Glutamatergic neuron (in vitro differentiated cells): ENCODE data around the gene TXNL4B. TPM values are rescaled to one million over a fixed set of nuclear protein-coding genes. Genes with fewer than 3 reads are reported as not detected.

Experiments
- DNase-seq: peaks from one replicate; pipeline ENCODE4 v3.0.0; 2022
- H3K27ac Mint-ChIP-seq: one replicate; pipeline ENCODE4 v1.8.0; 2020; ENCODE audit warnings: mild to moderate bottlenecking, mixed read lengths, inconsistent platforms; ENCODE audit not compliant: unreplicated experiment
- H3K27me3 Mint-ChIP-seq: one replicate; pipeline ENCODE4 v1.8.0; 2020; ENCODE audit warnings: mild to moderate bottlenecking, moderate library complexity, mixed read lengths, inconsistent platforms; ENCODE audit not compliant: unreplicated experiment
- H3K36me3 Mint-ChIP-seq: one replicate; pipeline ENCODE4 v1.8.0; 2020; ENCODE audit warnings: mild to moderate bottlenecking, mixed read lengths, inconsistent platforms; ENCODE audit not compliant: unreplicated experiment
- H3K4me1 Mint-ChIP-seq: one replicate; pipeline ENCODE4 v1.8.0; 2020; ENCODE audit warnings: mild to moderate bottlenecking, low read depth, mixed read lengths, inconsistent platforms; ENCODE audit not compliant: unreplicated experiment
- H3K4me3 Mint-ChIP-seq: one replicate; pipeline ENCODE4 v1.8.0; 2020; ENCODE audit warnings: mild to moderate bottlenecking, mixed read lengths, inconsistent platforms; ENCODE audit not compliant: unreplicated experiment
- H3K9me3 Mint-ChIP-seq: one replicate; pipeline ENCODE4 v1.8.0; 2020; ENCODE audit warnings: mild to moderate bottlenecking, moderate library complexity, mixed read lengths, inconsistent platforms; ENCODE audit not compliant: unreplicated experiment
- CTCF ChIP-seq: fragments of 200-600 bp; sonication (generic); IDR thresholded peaks from one replicate; pipeline ENCODE4 v1.5.0; 2021; ENCODE audit not compliant: partially characterized antibody, unreplicated experiment
- total RNA-seq: library from RNA; stranded (reverse); fragmentation: NEBNext Ultra II Directional; extraction: Animal tissue kit (Norgen Biotek cat#: 25700); gene quantifications from one replicate; pipeline ENCODE4 v1.2.1, GENCODE V29; 2021; ENCODE audit not compliant: unreplicated experiment

TXNL4B gene
- total RNA-seq, 1 donor from 2014 or later, result 7.1 TPM

GRCh38 chr16:72128701-72129100, 35.3 kb upstream of the TXNL4B start:
- Mint-ChIP-seq H3K36me3 (peaks cover 4% of the 10 kb centered on the region), H3K4me3 (no peak overlapping the region), H3K27ac (no peak overlapping the region), H3K9me3 (no peaks in the 10 kb centered on the region), H3K4me1 (peaks cover 1% of the 10 kb centered on the region), H3K27me3 (peaks cover 3% of the 10 kb centered on the region)
- TF ChIP-seq CTCF, result no peak
- DNase-seq, result no peak

DNA sequence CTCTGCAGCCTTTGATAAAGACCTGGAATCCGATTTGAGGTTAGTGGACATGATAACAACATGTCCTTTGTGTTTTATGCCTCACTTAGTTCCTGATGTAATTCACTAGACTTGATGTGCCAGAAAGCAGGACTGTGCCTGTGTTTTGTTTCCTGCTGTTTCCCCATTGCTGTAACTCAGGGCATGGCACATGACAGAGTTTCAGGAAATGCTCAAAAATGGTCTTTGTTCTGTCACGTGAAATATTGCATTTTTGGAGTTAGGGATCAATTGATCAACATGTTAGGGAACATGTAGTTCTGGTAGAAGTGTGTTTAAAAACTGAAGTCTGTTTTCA, 33.0 kb upstream of the TXNL4B start:
- Mint-ChIP-seq H3K4me3 (no peak overlapping the region), H3K9me3 (no peaks in the 10 kb centered on the region), H3K36me3 (peaks cover 4% of the 10 kb centered on the region), H3K27ac (no peak overlapping the region), H3K27me3 (peaks cover 3% of the 10 kb centered on the region), H3K4me1 (peaks cover 1% of the 10 kb centered on the region)
- no peak for DNase-seq
- TF ChIP-seq CTCF, result no peak

GRCh38 chr16:72125635-72126428, 32.4 kb upstream of the TXNL4B start:
- Mint-ChIP-seq H3K9me3 (no peaks in the 10 kb centered on the region), H3K36me3 (peaks cover 4% of the 10 kb centered on the region), H3K4me3 (no peak overlapping the region), H3K27ac (no peak overlapping the region), H3K4me1 (peaks cover 1% of the 10 kb centered on the region), H3K27me3 (peaks cover 3% of the 10 kb centered on the region)
- no peak for DNase-seq
- no peak for TF ChIP-seq CTCF

DNA sequence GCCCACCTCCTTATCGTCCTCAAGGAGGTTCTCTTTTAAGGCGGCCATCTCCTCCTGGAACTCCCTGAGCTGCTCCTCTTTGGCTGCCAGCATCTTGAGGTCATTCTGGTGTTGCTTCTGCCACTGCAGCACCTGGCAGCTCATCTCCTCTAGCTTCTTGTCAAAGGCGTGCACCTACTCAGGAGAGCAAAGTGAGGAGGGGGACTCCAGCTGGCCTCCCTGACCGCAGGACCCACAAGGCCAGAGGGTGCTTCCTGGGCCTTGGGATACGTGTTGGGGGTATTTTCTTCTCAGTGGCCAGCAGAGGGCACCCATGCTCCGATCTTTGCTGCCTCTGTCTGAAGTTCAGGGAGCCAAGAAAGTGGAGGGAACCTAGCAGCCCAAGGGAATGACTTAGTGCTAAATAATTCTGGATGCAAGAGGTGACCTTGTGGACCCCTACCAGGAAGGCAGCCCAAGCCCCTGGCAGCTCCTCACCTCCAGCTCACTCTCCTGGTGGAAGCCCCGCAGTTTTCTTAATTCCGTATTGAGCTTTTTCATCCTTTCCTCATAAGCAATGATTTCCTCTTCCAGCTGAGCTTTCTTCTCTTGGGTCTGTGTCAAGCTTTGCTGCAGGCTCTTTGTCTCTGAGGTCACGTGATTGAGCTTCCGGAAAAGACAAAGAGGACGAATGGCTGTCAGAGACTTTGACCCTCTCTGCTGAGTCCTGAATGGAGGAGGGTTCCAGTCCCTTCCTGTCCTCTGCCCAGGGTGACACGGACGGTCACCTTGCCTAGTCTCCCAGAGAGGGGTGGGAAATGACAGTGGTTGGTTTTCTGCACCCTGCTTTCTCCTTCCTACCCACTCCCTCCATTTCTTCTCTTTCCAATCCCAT, 31.6 kb upstream of the TXNL4B start:
- Mint-ChIP-seq H3K27ac (no peak overlapping the region), H3K9me3 (no peaks in the 10 kb centered on the region), H3K4me1 (peaks cover 1% of the 10 kb centered on the region), H3K4me3 (no peak overlapping the region), H3K36me3 (peaks cover 4% of the 10 kb centered on the region), H3K27me3 (peaks cover 3% of the 10 kb centered on the region)
- TF ChIP-seq CTCF, result peak; percentile 81
- peak; percentile 84 for DNase-seq

- H3K27me3 Mint-ChIP-seq, result peaks cover 6% of the 10 kb centered on the region
- TF ChIP-seq CTCF, result no peak
- H3K4me3 Mint-ChIP-seq, result no peak overlapping the region
- no peak overlapping the region for H3K27ac Mint-ChIP-seq
- peaks cover 1% of the 10 kb centered on the region for H3K4me1 Mint-ChIP-seq
- no peak for DNase-seq
- peaks cover 4% of the 10 kb centered on the region for H3K36me3 Mint-ChIP-seq
- H3K9me3 Mint-ChIP-seq, result no peaks in the 10 kb centered on the region
These were observed 30.7 kb upstream of the TXNL4B start for GRCh38 chr16:72124148-72124547.
